Effector memory CD4-positive, alpha-beta T cell (primary cell): ENCODE data around the gene PODNL1.

Source experiments
- DNase-seq, 3 donors: peaks; one replicate each; pipeline ENCODE4 v3.0.0-alpha.2; 2020
- H3K27ac ChIP-seq: 2 replicates; pipeline ENCODE4 v1.7.0; 2013; ENCODE audit warnings: mild to moderate bottlenecking, low read length, moderate library complexity; ENCODE audit not compliant: insufficient read depth, poor library complexity, severe bottlenecking
- H3K27me3 ChIP-seq: replicated peaks from 2 replicates; pipeline ENCODE4 v1.7.0; 2013; ENCODE audit warnings: mild to moderate bottlenecking, low read length; ENCODE audit not compliant: insufficient read depth, control insufficient read depth, poor library complexity, severe bottlenecking
- H3K36me3 ChIP-seq: 2 replicates; pipeline ENCODE4 v1.7.0; 2013; ENCODE audit warnings: mild to moderate bottlenecking, low read length, moderate library complexity; ENCODE audit not compliant: control insufficient read depth, insufficient read depth
- H3K4me1 ChIP-seq: 2 replicates; pipeline ENCODE4 v1.7.0; 2013; ENCODE audit warnings: low read length, mild to moderate bottlenecking; ENCODE audit not compliant: control insufficient read depth, insufficient read depth, poor library complexity, severe bottlenecking
- H3K4me3 ChIP-seq: 2 replicates; pipeline ENCODE4 v1.7.0; 2013; ENCODE audit warnings: low read length, low read depth, mild to moderate bottlenecking; ENCODE audit not compliant: insufficient read depth, poor library complexity, severe bottlenecking
- H3K9me3 ChIP-seq: 2 replicates; pipeline ENCODE4 v1.7.0; 2013; ENCODE audit warnings: mild to moderate bottlenecking, low read length, moderate library complexity; ENCODE audit not compliant: control insufficient read depth

Gene PODNL1

GRCh38 chr19:13965377-13965896 is 27.2 kb upstream of the PODNL1 start:
- Histone ChIP-seq H3K4me1 (no peaks in the 10 kb centered on the region), H3K4me3 (no peak overlapping the region), H3K9me3 (no peaks in the 10 kb centered on the region), H3K27me3 (no peaks in the 10 kb centered on the region), H3K36me3 (peaks cover 63% of the 10 kb centered on the region), H3K27ac (no peak overlapping the region)
- DNase-seq, result no peak

GRCh38 chr19:13964776-13965175 is 26.6 kb upstream of the PODNL1 start:
- Histone ChIP-seq H3K36me3 (peaks cover 64% of the 10 kb centered on the region), H3K4me3 (no peak overlapping the region), H3K4me1 (no peaks in the 10 kb centered on the region), H3K9me3 (no peaks in the 10 kb centered on the region), H3K27ac (no peak overlapping the region), H3K27me3 (no peaks in the 10 kb centered on the region)
- DNase-seq, result no peak

GRCh38 chr19:13963603-13964105 is 25.4 kb upstream of the PODNL1 start:
- DNase-seq, result no peak
- no peaks in the 10 kb centered on the region for H3K9me3 ChIP-seq
- H3K4me1 ChIP-seq, result no peaks in the 10 kb centered on the region
- H3K27ac ChIP-seq, result no peak overlapping the region
- H3K36me3 ChIP-seq, result peaks cover 63% of the 10 kb centered on the region
- no peaks in the 10 kb centered on the region for H3K27me3 ChIP-seq
- H3K4me3 ChIP-seq, result no peak overlapping the region

GRCh38 chr19:13962699-13963602 is 24.7 kb upstream of the PODNL1 start:
- no peaks in the 10 kb centered on the region for H3K4me1 ChIP-seq
- peaks cover 63% of the 10 kb centered on the region for H3K36me3 ChIP-seq
- H3K4me3 ChIP-seq, result no peak overlapping the region
- no peak for DNase-seq
- H3K9me3 ChIP-seq, result no peaks in the 10 kb centered on the region
- H3K27me3 ChIP-seq, result no peaks in the 10 kb centered on the region
- no peak overlapping the region for H3K27ac ChIP-seq

- DNase-seq, result no peak
- H3K4me3 ChIP-seq, result no peak overlapping the region
- H3K4me1 ChIP-seq, result no peaks in the 10 kb centered on the region
- no peaks in the 10 kb centered on the region for H3K9me3 ChIP-seq
- no peaks in the 10 kb centered on the region for H3K27me3 ChIP-seq
- H3K36me3 ChIP-seq, result peaks cover 65% of the 10 kb centered on the region
- no peak overlapping the region for H3K27ac ChIP-seq
Observed at GRCh38 chr19:13961826-13962698, 23.8 kb upstream of the PODNL1 start.

GRCh38 chr19:13960863-13961784 is 22.9 kb upstream of the PODNL1 start:
- H3K27me3 ChIP-seq, result no peaks in the 10 kb centered on the region
- H3K36me3 ChIP-seq, result peaks cover 66% of the 10 kb centered on the region
- no peak for DNase-seq
- no peak overlapping the region for H3K27ac ChIP-seq
- no peak overlapping the region for H3K4me3 ChIP-seq
- no peaks in the 10 kb centered on the region for H3K9me3 ChIP-seq
- H3K4me1 ChIP-seq, result no peaks in the 10 kb centered on the region

- no peak for DNase-seq
Observed at GRCh38 chr19:13959962-13960862, 22.0 kb upstream of the PODNL1 start.

GRCh38 chr19:13959141-13959961 is 21.1 kb upstream of the PODNL1 start:
- no peaks in the 10 kb centered on the region for H3K9me3 ChIP-seq
- H3K4me3 ChIP-seq, result no peak overlapping the region
- H3K27me3 ChIP-seq, result no peaks in the 10 kb centered on the region
- DNase-seq, result no peak
- H3K36me3 ChIP-seq, result peaks cover 73% of the 10 kb centered on the region
- H3K27ac ChIP-seq, result no peak overlapping the region
- no peaks in the 10 kb centered on the region for H3K4me1 ChIP-seq

More at GRCh38 chr19:13959962-13960862, 22.0 kb upstream of the PODNL1 start:
- Histone ChIP-seq H3K4me1 (no peaks in the 10 kb centered on the region), H3K9me3 (no peaks in the 10 kb centered on the region), H3K27ac (no peak overlapping the region), H3K4me3 (no peak overlapping the region), H3K27me3 (no peaks in the 10 kb centered on the region), H3K36me3 (peaks cover 70% of the 10 kb centered on the region)
